ENCODE data around the gene TNNT3.

DNA sequence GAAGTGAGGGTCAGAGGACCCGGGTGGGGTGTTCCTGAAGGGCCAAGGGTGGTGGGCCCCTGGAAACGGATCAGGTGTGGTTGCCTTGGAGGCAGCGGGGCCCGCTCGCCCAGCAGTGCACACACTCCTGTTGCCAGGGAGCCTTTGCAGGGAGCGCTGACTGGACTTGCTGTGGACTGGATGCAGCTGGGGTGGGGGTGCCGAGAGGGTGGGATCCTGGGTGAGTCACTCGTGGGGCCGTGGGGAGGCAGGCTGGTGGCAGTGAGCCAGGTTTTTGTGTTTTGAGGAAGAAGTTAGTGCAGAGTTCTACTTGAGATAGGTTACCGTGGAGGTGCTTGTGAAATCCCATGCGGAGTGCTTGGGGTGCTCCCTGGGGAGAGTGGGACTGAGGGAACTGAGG is 28.9 kb downstream of the TNNT3 start:
- TF ChIP-seq, protein P1, sequence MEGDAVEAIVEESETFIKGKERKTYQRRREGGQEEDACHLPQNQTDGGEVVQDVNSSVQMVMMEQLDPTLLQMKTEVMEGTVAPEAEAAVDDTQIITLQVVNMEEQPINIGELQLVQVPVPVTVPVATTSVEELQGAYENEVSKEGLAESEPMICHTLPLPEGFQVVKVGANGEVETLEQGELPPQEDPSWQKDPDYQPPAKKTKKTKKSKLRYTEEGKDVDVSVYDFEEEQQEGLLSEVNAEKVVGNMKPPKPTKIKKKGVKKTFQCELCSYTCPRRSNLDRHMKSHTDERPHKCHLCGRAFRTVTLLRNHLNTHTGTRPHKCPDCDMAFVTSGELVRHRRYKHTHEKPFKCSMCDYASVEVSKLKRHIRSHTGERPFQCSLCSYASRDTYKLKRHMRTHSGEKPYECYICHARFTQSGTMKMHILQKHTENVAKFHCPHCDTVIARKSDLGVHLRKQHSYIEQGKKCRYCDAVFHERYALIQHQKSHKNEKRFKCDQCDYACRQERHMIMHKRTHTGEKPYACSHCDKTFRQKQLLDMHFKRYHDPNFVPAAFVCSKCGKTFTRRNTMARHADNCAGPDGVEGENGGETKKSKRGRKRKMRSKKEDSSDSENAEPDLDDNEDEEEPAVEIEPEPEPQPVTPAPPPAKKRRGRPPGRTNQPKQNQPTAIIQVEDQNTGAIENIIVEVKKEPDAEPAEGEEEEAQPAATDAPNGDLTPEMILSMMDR (IDR thresholded peaks at IDR 0.05), result no peak
- no peak for TF ChIP-seq POLR2A (IDR thresholded peaks at IDR 0.05)
